Measurements from ENCODE around the gene SLC1A4.
"Not testable (repeated sequence)": the region's sequence is repeated elsewhere in the genome, so short reads cannot be mapped to it uniquely, and the experiment has no call there.

SLC1A4 gene

GRCh38 chr2:64989126-64989981 is at the start of gene SLC1A4:
Gene SLC1A4, plus strand, starts transcription at chr2:64989399. Its CDS starts 245 bp downstream, at chr2:64989644.
- peak; percentile 90 for DNase-seq

GRCh38 chr2:64941143-64941542 is 48.1 kb upstream of the SLC1A4 start:
- DNase-seq = no peak

GRCh38 chr2:64941801-64942200 is 47.4 kb upstream of the SLC1A4 start:
- DNase-seq = no peak

GRCh38 chr2:64942693-64943092 is 46.5 kb upstream of the SLC1A4 start:
- no peak for DNase-seq

DNA sequence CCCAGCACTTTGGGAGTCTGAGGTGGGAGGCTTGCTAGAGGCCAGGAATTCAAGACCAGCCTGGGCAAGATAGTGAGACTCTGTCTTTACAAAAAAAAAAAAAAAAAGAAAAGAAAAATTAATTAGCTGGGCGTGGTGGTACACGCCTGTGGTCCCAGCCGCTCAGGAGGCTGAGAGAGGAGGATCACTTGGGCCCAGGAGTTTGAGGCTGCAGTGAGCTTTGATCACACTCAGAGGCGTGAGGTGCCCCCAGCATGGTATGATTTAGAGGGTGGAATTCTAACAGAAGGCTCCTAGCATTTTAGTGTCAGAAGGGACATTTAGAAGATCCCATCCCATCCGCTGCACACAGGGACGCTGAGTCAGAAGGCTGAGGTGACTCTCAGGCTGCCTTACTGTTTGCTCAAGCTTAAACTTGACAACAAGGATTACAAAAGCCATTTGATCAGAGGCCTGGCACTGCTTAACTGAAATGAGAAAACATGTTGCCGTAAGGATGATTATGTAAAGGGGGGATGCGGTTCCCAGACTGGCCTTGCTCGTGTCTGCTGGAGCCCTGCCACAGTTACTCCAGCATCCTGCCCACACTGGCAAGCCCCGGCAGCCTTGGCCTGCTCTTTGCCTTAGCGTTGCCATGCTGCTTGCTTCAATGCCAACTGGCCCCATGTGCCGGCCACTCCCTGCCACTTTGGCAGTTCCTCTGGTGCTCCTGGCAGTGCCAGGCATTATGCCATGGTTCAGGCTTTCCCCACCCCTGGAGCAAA is 45.6 kb upstream of the SLC1A4 start:
- no peak for DNase-seq

GRCh38 chr2:64944484-64944883 is 44.7 kb upstream of the SLC1A4 start:
- no peak for DNase-seq

DNA sequence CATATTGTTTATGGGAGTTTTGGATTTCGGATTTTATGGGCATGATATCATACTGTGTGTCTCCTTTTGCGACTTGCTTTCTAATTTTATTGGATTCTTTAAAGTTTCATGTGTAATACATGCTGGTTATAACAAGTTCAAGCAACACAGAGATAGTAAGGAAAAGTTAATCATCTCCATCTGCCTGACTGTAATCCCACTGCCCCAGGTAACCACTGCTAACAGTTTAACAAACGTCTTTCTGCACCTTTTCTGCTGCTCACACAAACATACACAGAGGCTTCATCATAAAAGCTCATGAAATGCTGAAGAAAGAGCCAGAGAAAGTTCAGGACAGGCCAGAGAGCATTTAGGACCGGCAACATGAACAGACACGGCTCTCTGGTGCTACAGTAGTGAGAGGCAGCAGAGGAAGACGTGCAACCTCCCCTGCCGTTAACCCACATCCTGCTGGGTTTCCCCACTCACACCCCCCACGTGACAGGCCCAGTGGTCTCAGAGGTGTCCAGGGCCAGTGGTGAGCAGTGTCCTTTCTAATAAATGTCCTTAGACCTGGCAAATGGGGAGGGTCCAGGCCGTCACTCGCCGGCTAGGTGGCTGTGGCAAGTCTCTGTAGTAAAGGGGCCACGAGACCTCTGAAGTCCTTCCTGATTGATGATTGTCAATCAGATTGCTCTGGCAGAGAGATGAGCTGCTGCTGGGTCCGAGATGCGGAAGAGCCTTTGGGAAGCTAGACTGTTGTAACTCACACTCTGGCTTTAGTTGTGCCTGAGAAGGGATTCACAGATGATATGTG is 43.0 kb upstream of the SLC1A4 start:
- no peak for DNase-seq

DNA sequence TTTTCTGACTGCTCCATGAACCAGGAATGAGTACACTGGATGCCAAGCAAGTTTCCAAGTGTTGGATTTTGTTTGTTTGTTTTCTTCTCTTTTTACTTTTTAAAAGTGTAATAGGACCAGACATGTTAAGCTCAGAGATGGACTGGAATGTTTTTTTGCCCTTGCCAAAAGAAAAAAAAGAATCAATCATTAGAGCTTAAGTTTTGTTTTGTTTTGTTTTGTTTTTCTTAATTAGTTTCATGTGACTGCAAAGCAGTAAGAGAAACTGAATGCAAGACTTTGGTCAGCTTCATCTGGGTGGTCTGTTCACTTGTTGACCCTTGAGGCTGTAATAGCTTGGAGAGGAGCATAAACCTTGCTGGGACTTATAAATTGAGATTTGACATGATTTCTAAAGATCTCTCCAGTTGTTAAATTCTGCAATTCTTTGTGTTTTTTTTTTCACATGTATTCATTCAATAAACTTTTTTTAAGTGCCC is 42.4 kb upstream of the SLC1A4 start:
- DNase-seq = no peak

DNA sequence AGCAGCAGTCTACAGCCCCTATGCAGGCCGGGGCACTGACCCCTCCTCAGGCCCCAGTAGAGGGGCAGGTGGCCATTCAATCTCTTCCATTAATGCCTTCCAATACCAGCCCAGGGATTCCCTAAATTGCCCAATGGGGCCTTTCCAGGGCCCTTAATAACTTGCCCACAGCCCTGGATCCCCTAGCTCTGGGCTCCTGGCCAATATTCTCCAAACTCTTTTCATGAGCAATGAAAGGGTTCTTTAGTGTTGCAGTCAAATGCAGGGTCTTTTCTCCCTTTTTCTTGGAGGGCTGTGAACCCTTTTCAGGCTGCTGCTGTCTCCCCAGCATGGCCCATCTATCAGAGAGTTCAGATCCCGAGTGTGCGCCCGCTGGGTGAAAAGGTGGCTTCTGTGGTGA is 41.3 kb upstream of the SLC1A4 start:
- no peak for DNase-seq

DNA sequence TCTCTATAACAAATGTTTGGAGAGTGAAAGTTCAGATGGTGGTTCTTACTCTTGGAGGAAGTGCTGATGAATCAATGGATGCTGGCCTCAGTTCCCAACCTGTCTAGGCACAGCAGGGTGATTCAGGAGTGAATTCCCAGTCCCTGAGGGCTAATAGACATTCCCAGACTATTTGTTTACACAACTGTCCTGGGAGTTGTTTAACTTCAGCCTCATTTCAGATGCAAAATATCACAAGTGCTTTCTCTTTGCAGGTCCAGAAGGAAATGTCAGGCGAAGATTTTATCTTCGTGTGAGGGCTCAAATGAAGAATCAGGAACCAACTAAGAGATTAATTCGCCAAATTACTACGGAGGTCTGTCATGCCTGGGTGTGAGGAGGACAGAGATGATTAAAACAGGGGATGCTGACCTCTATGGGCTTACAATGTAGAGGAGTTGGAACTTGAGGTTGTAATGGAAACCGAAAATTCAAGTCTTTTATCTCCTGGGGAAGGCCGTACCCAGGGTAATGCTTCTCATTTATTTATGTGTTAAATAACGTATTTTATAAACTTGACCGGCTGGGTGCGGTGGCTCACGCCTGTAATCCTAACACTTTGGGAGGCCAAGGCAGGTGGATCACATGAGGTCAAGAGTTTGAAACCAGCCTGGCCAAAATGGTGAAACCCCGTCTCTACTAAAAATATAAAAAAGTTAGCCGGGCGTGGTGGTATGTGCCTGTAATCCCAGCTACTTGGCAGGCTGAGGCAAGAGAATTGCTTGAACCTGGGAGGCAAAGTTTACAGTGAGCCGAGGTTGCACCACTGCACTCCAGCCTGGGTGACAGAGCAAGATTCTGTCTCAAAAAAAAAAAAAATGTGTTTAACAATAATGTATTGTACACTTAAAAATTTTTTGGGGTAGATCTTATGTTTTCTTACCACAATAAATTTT is 38.7 kb upstream of the SLC1A4 start:
- no peak for DNase-seq

DNA sequence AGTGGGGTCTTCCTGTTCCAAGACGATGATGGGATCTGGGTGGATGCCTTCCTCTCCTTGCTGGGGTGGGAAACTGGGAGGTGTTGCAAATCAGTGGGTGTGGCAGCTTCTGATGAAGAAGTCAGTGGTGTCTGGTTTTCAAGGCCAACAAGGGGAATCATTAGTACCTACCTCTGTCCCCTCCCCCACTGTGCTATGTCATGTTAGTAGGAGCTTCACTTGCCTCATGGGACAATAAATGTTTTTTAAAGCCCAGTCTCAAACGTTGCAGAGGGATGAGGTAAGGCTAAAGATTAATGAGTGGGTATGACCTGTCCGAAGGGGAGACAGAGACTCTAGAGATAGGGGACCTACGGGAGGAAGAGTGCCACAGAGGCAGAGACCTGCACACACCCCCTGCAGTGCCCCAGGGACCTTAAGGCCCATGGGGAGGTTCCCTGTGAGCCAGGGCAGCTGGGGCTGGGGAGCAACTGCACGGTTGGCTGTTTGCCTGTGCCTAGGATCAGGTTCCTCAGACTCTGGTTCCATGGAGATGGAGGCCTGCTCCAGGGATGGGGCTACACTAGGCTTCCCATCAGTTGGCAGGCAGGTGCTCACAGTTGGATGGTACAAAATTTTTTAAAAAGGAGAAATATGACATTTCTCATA is 37.8 kb upstream of the SLC1A4 start:
- peak; percentile 22 for DNase-seq

GRCh38 chr2:64952096-64952495 is 37.1 kb upstream of the SLC1A4 start:
- no peak for DNase-seq

- no peak for DNase-seq
Measured at GRCh38 chr2:64952511-64953482, 36.4 kb upstream of the SLC1A4 start.

DNA sequence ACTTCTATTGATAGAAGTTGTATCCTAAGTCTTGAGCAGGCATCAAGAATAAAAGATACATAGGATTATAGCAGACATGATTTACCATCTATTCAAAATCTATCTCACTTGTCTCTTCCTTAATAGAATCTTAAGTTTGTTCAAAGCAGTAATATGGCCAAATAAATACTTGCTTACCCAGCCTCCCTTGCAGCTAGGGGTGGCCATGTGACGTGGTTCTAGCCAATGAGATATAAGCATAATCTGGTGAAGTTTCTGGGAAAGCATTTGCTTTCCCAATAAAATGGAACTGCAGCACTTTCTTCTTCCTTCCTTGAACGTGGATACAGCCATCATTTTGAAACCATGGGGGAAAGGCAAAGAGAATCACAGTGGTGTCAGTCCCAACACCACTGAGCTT is 33.7 kb upstream of the SLC1A4 start:
- no peak for DNase-seq

- DNase-seq = no peak
Measured at GRCh38 chr2:64957109-64957903, 31.9 kb upstream of the SLC1A4 start.

- DNase-seq = no peak
Measured at GRCh38 chr2:64958556-64958955, 30.6 kb upstream of the SLC1A4 start.

- no peak for DNase-seq
Measured at GRCh38 chr2:64960819-64961218, 28.4 kb upstream of the SLC1A4 start.

GRCh38 chr2:64963138-64963537 is 26.1 kb upstream of the SLC1A4 start:
- not testable (repeated sequence) for DNase-seq

GRCh38 chr2:64963719-64964118 is 25.5 kb upstream of the SLC1A4 start:
- DNase-seq = no peak

All from NCI-H2171 (cell line).